Activated naive CD8-positive, alpha-beta T cell treated with anti-CD3 and anti-CD28 coated beads for 36 hours (primary cell): ENCODE data around the gene TMSB15A. TPM values are rescaled to one million over a fixed set of nuclear protein-coding genes. Genes with fewer than 3 reads are reported as not detected.
"Not testable (repeated sequence)": the region's sequence is repeated elsewhere in the genome, so short reads cannot be mapped to it uniquely, and the experiment has no call there.

ENCODE experiments used
- DNase-seq: peaks from one replicate; pipeline ENCODE4 v3.0.0; 2021
- H3K27ac Mint-ChIP-seq: one replicate; pipeline ENCODE4 v1.8.0; 2022; ENCODE audit warnings: mild to moderate bottlenecking, moderate library complexity, mixed read lengths
- H3K27me3 Mint-ChIP-seq: one replicate; pipeline ENCODE4 v1.8.0; 2022; ENCODE audit warnings: mild to moderate bottlenecking, mixed read lengths
- H3K36me3 Mint-ChIP-seq: one replicate; pipeline ENCODE4 v1.8.0; 2021; ENCODE audit warnings: mild to moderate bottlenecking, mixed read lengths
- H3K4me1 Mint-ChIP-seq: one replicate; pipeline ENCODE4 v1.8.0; 2021; ENCODE audit warnings: mixed read lengths
- H3K4me3 Mint-ChIP-seq: one replicate; pipeline ENCODE4 v1.8.0; 2022; ENCODE audit warnings: mild to moderate bottlenecking, moderate library complexity, mixed read lengths
- H3K9me3 Mint-ChIP-seq: one replicate; pipeline ENCODE4 v1.8.0; 2022; ENCODE audit warnings: mixed read lengths
- total RNA-seq, 2 experiments: library from RNA; stranded (reverse); gene quantifications; one replicate each; pipeline ENCODE4 v1.2.3, GENCODE V29; 2021

The TMSB15A gene
- under 1 TPM; 0.44 to 0.56 TPM for total RNA-seq

- Mint-ChIP-seq H3K27ac (no peak within 1 kb of the TSS), H3K27me3 (peaks cover 42% of the 10 kb centered on the region)
These were observed at the start of gene TMSB15A for GRCh38 chrX:102515975-102516941. Gene TMSB15A (minus strand): TSS chrX:102516739.

GRCh38 chrX:102560423-102561068, 44.0 kb upstream of the TMSB15A start:
- Mint-ChIP-seq H3K9me3 (no peaks in the 10 kb centered on the region), H3K27ac (no peak overlapping the region), H3K36me3 (no peaks in the 10 kb centered on the region), H3K27me3 (no peaks in the 10 kb centered on the region), H3K4me3 (no peak overlapping the region), H3K4me1 (no peaks in the 10 kb centered on the region)
- no peak for DNase-seq

More at GRCh38 chrX:102515975-102516941, at the start of gene TMSB15A:
- DNase-seq, result peak; percentile 57
- Mint-ChIP-seq H3K4me1 (peaks cover 6% of the 10 kb centered on the region), H3K36me3 (no peaks in the 10 kb centered on the region), H3K9me3 (no peaks in the 10 kb centered on the region), H3K4me3 (peak within 1 kb of the TSS; percentile 76)

DNA sequence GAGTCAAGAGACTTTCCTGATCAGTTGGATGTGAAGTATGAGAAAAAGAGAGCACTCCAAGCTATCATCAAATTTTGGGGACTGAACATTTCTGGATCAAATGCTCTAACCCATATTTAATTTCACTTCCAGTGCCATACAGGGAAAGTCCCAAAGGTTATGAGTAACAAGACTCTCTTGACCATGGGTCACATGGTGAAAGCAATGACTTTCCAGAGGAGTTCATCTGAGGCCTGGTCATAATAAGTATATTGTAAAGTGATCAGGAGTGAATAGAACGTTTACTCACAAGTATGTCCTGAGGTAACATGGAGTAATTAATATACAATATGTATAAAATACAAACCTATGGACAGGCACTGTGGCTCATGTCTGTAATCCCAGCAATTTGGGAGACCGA, 42.1 kb upstream of the TMSB15A start:
- no peaks in the 10 kb centered on the region for H3K36me3 Mint-ChIP-seq
- no peak for DNase-seq
- no peaks in the 10 kb centered on the region for H3K27me3 Mint-ChIP-seq
- no peak overlapping the region for H3K4me3 Mint-ChIP-seq
- no peaks in the 10 kb centered on the region for H3K4me1 Mint-ChIP-seq
- H3K27ac Mint-ChIP-seq, result no peak overlapping the region
- no peaks in the 10 kb centered on the region for H3K9me3 Mint-ChIP-seq

- no peak for DNase-seq
- no peak overlapping the region for H3K4me3 Mint-ChIP-seq
- H3K4me1 Mint-ChIP-seq, result no peaks in the 10 kb centered on the region
- H3K9me3 Mint-ChIP-seq, result no peaks in the 10 kb centered on the region
- no peaks in the 10 kb centered on the region for H3K36me3 Mint-ChIP-seq
- H3K27me3 Mint-ChIP-seq, result peaks cover 15% of the 10 kb centered on the region
- no peak overlapping the region for H3K27ac Mint-ChIP-seq
These were observed 31.7 kb upstream of the TMSB15A start for GRCh38 chrX:102548231-102548630.

GRCh38 chrX:102546828-102547493, 30.4 kb upstream of the TMSB15A start:
- H3K27me3 Mint-ChIP-seq, result peaks cover 15% of the 10 kb centered on the region
- H3K9me3 Mint-ChIP-seq, result no peaks in the 10 kb centered on the region
- no peaks in the 10 kb centered on the region for H3K36me3 Mint-ChIP-seq
- H3K4me1 Mint-ChIP-seq, result no peaks in the 10 kb centered on the region
- peak; percentile 20 for DNase-seq
- peak overlapping the region; percentile 44 for H3K27ac Mint-ChIP-seq
- peak overlapping the region; percentile 75 for H3K4me3 Mint-ChIP-seq

DNA sequence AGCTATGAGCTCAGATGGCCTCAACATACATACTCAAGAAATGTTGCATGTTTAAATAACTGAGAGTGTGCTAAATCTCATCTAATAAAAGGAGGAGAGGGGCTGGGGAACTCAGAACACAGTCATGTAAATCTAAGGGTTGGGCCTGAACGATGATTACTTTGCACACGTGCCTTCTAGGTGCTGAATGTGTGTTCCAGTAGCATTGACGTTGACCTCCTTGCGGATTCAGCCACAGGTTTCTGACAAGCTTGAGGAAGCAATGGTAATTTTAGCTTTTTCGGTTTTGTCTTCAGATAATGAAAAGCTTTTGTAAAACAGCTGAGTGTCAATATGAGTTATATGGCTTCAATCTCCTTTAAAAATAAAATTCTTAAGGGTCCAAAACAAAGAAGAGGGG, 29.6 kb upstream of the TMSB15A start:
- H3K4me1 Mint-ChIP-seq, H3K4me3 Mint-ChIP-seq: not testable (repeated sequence)

DNA sequence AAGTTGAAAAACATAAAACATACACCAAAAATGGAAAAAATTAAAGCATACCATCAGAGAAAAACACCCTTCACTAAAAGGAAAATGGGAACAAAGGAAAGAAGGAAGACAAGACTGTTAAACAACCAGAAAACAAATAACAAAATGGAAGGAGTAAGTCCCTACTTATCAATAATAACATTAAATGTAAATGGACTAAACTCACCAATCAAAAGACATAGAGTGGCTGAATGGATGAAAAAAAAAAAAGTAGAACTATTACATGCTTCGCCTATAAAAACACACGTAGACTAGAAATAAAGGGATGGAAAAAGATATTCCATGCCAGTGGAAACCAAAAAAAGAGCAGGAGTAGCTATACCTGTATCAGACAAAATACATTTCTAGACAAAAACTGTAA, 19.4 kb upstream of the TMSB15A start:
- peaks cover 3% of the 10 kb centered on the region for H3K27me3 Mint-ChIP-seq
- no peaks in the 10 kb centered on the region for H3K36me3 Mint-ChIP-seq
- H3K9me3 Mint-ChIP-seq, result no peaks in the 10 kb centered on the region
- no peak for DNase-seq
- no peaks in the 10 kb centered on the region for H3K4me1 Mint-ChIP-seq
- H3K27ac Mint-ChIP-seq, result no peak overlapping the region
- H3K4me3 Mint-ChIP-seq, result no peak overlapping the region

More for the DNA sequence above, 29.6 kb upstream of the TMSB15A start:
- not testable (repeated sequence) for DNase-seq, H3K27ac Mint-ChIP-seq, H3K9me3 Mint-ChIP-seq, H3K36me3 Mint-ChIP-seq
- peaks cover 15% of the 10 kb centered on the region for H3K27me3 Mint-ChIP-seq

DNA sequence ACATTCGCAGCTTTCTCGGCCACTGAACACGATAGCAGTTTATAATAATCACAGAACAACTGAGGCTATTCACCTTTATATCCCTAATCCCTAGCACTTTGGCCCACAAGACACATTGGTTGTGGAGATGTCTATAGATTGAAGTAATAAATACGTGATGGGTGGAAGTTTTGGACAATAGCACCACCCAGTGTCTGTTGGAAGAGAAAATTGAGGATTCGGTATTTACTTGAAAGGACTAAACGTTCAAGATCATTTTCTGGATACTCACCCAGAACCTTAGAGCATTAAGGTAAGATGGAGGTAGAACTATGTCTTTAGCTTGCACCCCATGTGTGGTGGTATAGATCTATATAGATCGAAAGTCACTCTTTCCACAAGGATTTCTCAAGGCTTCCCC, 787 bp upstream of the TMSB15A start:
- Mint-ChIP-seq H3K36me3 (no peaks in the 10 kb centered on the region), H3K27me3 (peaks cover 42% of the 10 kb centered on the region), H3K9me3 (no peaks in the 10 kb centered on the region), H3K4me1 (peaks cover 6% of the 10 kb centered on the region), H3K4me3 (no peak overlapping the region), H3K27ac (no peak overlapping the region)
- no peak for DNase-seq

DNA sequence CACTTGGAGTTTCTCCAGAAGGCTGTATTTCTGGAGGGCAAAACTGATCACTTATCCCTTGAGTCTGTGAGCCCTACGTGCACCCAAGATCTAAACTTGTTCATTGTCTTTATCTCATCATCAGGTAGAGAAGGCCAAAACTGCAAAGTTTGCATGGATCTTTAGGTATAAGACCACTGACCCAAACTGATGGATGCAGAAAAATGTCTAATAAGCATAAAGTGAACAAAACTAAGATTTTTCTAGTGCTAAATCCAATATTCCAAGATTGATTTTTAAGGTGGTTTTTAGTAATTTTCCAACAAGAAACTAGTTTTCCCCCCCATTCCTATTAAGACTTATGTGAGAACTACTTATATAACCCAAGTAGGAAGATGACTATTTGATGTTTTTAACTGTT, 2.0 kb downstream of the TMSB15A start:
- Mint-ChIP-seq H3K27ac (no peak overlapping the region), H3K36me3 (no peaks in the 10 kb centered on the region), H3K4me1 (peaks cover 6% of the 10 kb centered on the region), H3K27me3 (peaks cover 49% of the 10 kb centered on the region), H3K4me3 (no peak overlapping the region), H3K9me3 (no peaks in the 10 kb centered on the region)
- no peak for DNase-seq

DNA sequence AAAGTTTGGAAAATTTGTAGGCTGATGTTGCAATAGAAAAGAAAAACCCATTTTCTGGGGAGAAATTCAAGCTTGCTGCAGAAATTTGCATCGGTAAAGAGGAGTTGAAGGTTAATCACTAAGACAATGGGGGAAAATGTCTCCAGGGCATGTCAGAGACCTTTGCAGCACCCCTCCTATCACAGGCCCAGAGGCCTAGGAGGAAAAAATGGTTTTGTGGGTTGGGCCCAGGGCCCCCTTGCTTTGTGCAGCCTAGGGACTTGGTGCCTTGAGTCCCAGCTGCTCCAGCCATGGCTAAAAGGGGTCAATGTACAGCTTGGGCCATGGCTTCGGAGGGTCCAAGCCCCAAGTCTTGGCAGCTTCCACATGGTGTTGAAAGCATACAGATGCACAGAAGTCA, 17.8 kb downstream of the TMSB15A start:
- no peak for DNase-seq
- Mint-ChIP-seq H3K4me3 (no peak overlapping the region), H3K36me3 (no peaks in the 10 kb centered on the region), H3K4me1 (no peaks in the 10 kb centered on the region), H3K27ac (no peak overlapping the region), H3K27me3 (no peaks in the 10 kb centered on the region), H3K9me3 (peaks cover 2% of the 10 kb centered on the region)

DNA sequence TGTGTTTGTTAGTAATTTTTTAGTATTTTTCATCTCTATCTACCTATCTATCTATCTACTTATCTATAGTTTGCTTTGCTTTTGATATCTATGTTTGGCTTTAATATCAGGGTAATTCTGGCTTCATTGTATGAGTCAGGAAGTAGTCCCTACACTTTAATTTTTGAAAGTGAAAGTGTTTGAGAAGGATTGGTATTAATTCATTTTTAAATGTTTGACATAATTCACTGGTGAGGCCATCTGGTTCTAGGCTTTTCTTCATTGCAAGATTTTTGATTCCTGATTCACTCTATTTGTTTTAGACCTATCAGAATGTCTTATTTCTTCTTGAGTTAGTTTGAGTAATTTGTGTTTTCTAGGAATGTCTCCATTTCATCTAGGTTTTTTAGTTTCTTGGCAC, 24.8 kb downstream of the TMSB15A start:
- DNase-seq, result no peak
- Mint-ChIP-seq H3K36me3 (no peaks in the 10 kb centered on the region), H3K4me1 (no peaks in the 10 kb centered on the region), H3K4me3 (no peak overlapping the region), H3K27me3 (peaks cover 4% of the 10 kb centered on the region), H3K27ac (no peak overlapping the region), H3K9me3 (no peaks in the 10 kb centered on the region)

DNA sequence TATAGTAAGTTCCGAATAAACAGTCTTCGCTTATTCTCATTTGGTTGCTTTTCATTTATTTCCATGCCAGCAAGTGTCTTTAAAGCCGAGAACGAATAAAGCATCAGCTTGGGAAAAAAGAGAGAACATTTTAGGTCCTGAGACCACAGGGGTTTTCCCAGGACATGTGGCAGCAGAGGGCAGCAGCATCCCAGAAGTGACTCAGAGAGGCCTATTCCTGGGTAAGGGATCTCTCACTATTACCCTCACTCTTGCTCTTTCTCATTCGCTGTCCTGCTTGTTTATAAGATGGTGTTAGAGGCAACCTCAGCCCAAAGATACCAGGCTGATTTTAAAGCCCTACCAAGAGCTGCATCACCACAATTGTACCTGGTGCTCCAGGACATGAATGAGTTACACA, 37.8 kb downstream of the TMSB15A start:
- H3K4me1 Mint-ChIP-seq, H3K27ac Mint-ChIP-seq, H3K27me3 Mint-ChIP-seq, H3K36me3 Mint-ChIP-seq, H3K9me3 Mint-ChIP-seq, DNase-seq, H3K4me3 Mint-ChIP-seq: not testable (repeated sequence)

GRCh38 chrX:102471762-102472220, 44.7 kb downstream of the TMSB15A start, which contains the start of gene TCP11X2:
Gene TCP11X2 (minus strand): TSS chrX:102471812.
- H3K27me3 Mint-ChIP-seq, H3K27ac Mint-ChIP-seq, H3K9me3 Mint-ChIP-seq, DNase-seq, H3K4me3 Mint-ChIP-seq, H3K4me1 Mint-ChIP-seq, H3K36me3 Mint-ChIP-seq: not testable (repeated sequence)

DNA sequence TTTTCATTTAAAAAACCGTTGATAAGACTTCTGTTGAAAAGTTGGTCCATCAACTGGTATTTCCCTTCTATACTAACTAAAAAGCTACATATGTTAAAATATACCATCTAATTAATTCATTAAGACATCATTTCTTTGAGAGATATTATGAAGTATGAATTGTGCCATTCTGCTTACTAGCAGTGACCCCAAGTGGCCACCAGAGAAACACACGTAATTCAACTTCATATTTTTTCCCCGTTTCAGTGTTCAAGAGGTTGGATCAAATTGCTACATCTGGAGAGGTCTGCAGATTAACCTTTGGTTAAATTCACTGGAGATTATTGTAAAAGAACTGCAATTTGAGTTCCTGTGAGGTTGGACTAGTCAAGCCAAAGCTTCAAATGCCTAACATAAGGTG, 46.3 kb downstream of the TMSB15A start:
- DNase-seq, H3K9me3 Mint-ChIP-seq, H3K27me3 Mint-ChIP-seq, H3K27ac Mint-ChIP-seq, H3K4me1 Mint-ChIP-seq, H3K4me3 Mint-ChIP-seq, H3K36me3 Mint-ChIP-seq: not testable (repeated sequence)
